ACC112 (cell line): ENCODE measurements around the gene RAB27B.

Source experiments
- H2AFZ ChIP-seq: fragments of 200-600 bp; sonication (generic); one replicate; pipeline ENCODE4 v1.6.0; 2017; ENCODE audit warnings: antibody characterized with exemption, low read length; ENCODE audit not compliant: unreplicated experiment
- H3K27ac ChIP-seq: fragments of 200-600 bp; sonication (generic); 2 replicates; pipeline ENCODE4 v1.5.1; 2014; ENCODE audit warnings: low read depth, mild to moderate bottlenecking, antibody characterized with exemption, low read length, moderate library complexity
- H3K27me3 ChIP-seq: fragments of 200-600 bp; sonication (generic); 2 replicates; pipeline ENCODE4 v1.6.1; 2014; ENCODE audit warnings: mild to moderate bottlenecking, antibody characterized with exemption, low read length, moderate library complexity, mixed read lengths; ENCODE audit not compliant: insufficient read depth
- H3K36me3 ChIP-seq: fragments of 200-600 bp; sonication (generic); 2 replicates; pipeline ENCODE4 v1.6.1; 2016; ENCODE audit warnings: mild to moderate bottlenecking, antibody characterized with exemption, low read length, moderate library complexity, mixed read lengths; ENCODE audit not compliant: insufficient read depth
- H3K4me1 ChIP-seq: fragments of 200-600 bp; sonication (generic); one replicate; pipeline ENCODE4 v1.6.1; 2016; ENCODE audit warnings: low read length, mixed read lengths; ENCODE audit not compliant: insufficient read depth, unreplicated experiment, control insufficient read depth
- H3K4me3 ChIP-seq: fragments of 200-600 bp; sonication (generic); 2 replicates; pipeline ENCODE4 v1.5.1; 2014; ENCODE audit warnings: mild to moderate bottlenecking, low read depth, low read length
- H3K79me2 ChIP-seq: fragments of 200-600 bp; sonication (generic); one replicate; pipeline ENCODE4 v1.6.0; 2016; ENCODE audit warnings: low read length; ENCODE audit not compliant: control insufficient read depth, unreplicated experiment, insufficient read depth

Gene RAB27B

DNA sequence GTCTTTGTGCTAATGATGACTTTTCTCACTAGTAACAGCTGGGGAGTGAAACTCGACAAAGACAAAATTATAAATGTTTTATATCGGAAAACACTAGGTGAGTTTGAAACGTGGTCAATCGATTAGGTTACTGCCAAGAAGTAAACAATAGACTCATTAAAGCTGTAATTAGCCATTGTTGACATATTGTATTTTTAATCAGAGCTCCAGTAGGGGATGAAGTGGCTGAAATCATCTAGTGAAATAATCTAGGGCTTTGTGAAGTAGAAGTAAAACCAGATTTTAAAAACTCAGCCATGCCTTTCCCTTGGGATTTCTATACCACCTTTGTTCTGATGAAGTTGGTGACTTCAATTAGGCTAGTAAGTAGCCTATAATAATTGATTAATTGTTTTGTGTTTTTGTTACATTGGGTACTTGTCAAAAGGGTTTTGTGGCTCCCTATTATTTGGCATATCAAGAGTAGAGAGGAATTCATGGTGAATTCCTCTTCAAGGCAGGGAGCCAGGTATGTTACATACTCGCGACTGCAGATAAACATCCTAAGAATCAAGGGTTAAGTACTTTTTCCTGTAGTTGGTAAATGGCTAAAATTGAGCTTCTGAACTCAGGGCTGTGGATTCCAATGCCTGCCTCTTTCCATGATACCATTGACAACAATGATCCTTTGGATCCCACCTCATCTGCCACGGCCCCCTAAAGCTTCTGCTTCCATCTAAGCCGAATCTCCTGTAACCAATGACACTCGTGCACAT lies 31.6 kb downstream of the RAB27B start:
- Histone ChIP-seq H2AFZ (no peak overlapping the region), H3K4me1 (no peaks in the 10 kb centered on the region), H3K27ac (no peak overlapping the region), H3K4me3 (no peak overlapping the region), H3K27me3 (no peaks in the 10 kb centered on the region), H3K79me2 (no peaks in the 10 kb centered on the region), H3K36me3 (0 out of 2 replicates have a peak, but pooled peaks cover 5% of the 10 kb centered on the region)

GRCh38 chr18:54860941-54861340 lies 32.7 kb downstream of the RAB27B start:
- no peaks in the 10 kb centered on the region for H3K27me3 ChIP-seq
- no peaks in the 10 kb centered on the region for H3K79me2 ChIP-seq
- H3K27ac ChIP-seq = no peak overlapping the region
- H3K4me1 ChIP-seq = no peaks in the 10 kb centered on the region
- H2AFZ ChIP-seq = no peak overlapping the region
- no peak overlapping the region for H3K4me3 ChIP-seq
- 0 out of 2 replicates have a peak, but pooled peaks cover 1% of the 10 kb centered on the region for H3K36me3 ChIP-seq

- no peaks in the 10 kb centered on the region for H3K27me3 ChIP-seq
- H3K79me2 ChIP-seq = no peaks in the 10 kb centered on the region
- H3K4me3 ChIP-seq = no peak overlapping the region
- H3K36me3 ChIP-seq = peaks cover 4% of the 10 kb centered on the region; the same call in 1 of the 2 replicates
- H3K27ac ChIP-seq = no peak overlapping the region
- no peak overlapping the region for H2AFZ ChIP-seq
- no peaks in the 10 kb centered on the region for H3K4me1 ChIP-seq
Measured at GRCh38 chr18:54867131-54867530, 38.9 kb downstream of the RAB27B start.

GRCh38 chr18:54871231-54871630 lies 43.0 kb downstream of the RAB27B start:
- Histone ChIP-seq H3K36me3 (peaks cover 4% of the 10 kb centered on the region; the same call in 1 of the 2 replicates), H2AFZ (no peak overlapping the region), H3K4me1 (peaks cover 4% of the 10 kb centered on the region), H3K4me3 (no peak overlapping the region), H3K27me3 (no peaks in the 10 kb centered on the region), H3K79me2 (no peaks in the 10 kb centered on the region), H3K27ac (no peak overlapping the region)

GRCh38 chr18:54872681-54873080 lies 44.4 kb downstream of the RAB27B start:
- H3K27ac ChIP-seq = no peak overlapping the region
- no peaks in the 10 kb centered on the region for H3K79me2 ChIP-seq
- H3K36me3 ChIP-seq = peaks cover 4% of the 10 kb centered on the region; the same call in 1 of the 2 replicates
- H3K27me3 ChIP-seq = no peaks in the 10 kb centered on the region
- H3K4me1 ChIP-seq = peaks cover 4% of the 10 kb centered on the region
- H3K4me3 ChIP-seq = no peak overlapping the region
- H2AFZ ChIP-seq = no peak overlapping the region

DNA sequence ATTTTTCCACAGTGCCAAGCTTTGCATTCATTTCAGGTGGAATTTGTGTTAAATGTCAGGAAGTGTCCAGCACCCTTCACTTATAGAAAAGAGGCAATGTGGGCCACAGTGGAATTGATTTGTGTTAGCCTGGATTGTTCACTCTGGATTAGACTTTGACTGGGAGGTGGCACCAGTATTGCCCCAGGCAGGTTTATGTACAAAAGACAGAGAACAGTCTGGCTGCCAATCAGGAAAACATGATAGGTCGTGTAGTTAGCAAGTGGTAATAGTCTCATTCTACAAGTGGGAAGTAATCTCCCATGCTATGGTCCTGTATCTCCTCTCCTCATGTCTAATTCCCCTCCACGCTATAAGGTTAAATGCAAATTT lies 45.6 kb downstream of the RAB27B start:
- Histone ChIP-seq H3K27me3 (no peaks in the 10 kb centered on the region), H3K79me2 (no peaks in the 10 kb centered on the region), H3K36me3 (no peaks in the 10 kb centered on the region; the same call in 1 of the 2 replicates), H3K4me3 (no peak overlapping the region), H3K27ac (no peak overlapping the region), H2AFZ (no peak overlapping the region), H3K4me1 (peaks cover 6% of the 10 kb centered on the region)

GRCh38 chr18:54875063-54875462 lies 46.8 kb downstream of the RAB27B start:
- no peaks in the 10 kb centered on the region for H3K79me2 ChIP-seq
- H3K4me1 ChIP-seq = peaks cover 7% of the 10 kb centered on the region
- H3K27me3 ChIP-seq = no peaks in the 10 kb centered on the region

GRCh38 chr18:54877076-54877475 lies 48.8 kb downstream of the RAB27B start:
- Histone ChIP-seq H3K27me3 (no peaks in the 10 kb centered on the region), H3K36me3 (peaks cover 11% of the 10 kb centered on the region), H3K4me1 (peaks cover 17% of the 10 kb centered on the region), H3K79me2 (no peaks in the 10 kb centered on the region), H2AFZ (no peak overlapping the region), H3K27ac (no peak overlapping the region), H3K4me3 (no peak overlapping the region)

More at GRCh38 chr18:54875063-54875462, 46.8 kb downstream of the RAB27B start:
- Histone ChIP-seq H3K27ac (no peak overlapping the region), H3K4me3 (no peak overlapping the region), H3K36me3 (peaks cover 5% of the 10 kb centered on the region), H2AFZ (no peak overlapping the region)

DNA sequence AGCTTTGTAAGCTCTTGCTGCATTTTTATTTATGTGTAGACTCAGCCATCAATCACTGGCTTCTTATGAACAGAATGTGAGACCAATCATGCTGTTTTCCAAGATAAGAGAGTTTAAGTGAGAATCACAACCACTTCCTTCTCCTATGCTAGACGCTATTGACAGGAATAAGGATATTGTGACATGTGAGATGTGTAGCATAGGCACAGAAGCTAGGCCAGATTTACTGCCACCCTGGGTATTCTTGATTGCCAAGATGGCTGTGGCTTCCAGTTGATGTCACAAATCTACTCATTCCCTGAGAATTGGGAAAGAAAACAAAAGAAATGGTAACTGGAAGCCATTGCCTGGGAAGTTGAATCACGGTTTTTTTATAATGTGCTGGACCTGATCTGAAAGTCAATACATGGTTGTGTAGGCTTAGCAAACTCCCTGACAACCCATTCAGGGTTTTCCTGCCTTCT lies 49.9 kb downstream of the RAB27B start:
- Histone ChIP-seq H3K36me3 (peaks cover 17% of the 10 kb centered on the region), H3K79me2 (no peaks in the 10 kb centered on the region), H3K27me3 (no peaks in the 10 kb centered on the region), H3K4me1 (peaks cover 17% of the 10 kb centered on the region), H3K27ac (peak overlapping the region; percentile 2; the same call in 1 of the 2 replicates), H2AFZ (no peak overlapping the region), H3K4me3 (no peak overlapping the region)

- Histone ChIP-seq H2AFZ (no peak overlapping the region), H3K27ac (peak overlapping the region; percentile 2; the same call in 1 of the 2 replicates), H3K36me3 (peaks cover 21% of the 10 kb centered on the region), H3K4me1 (peaks cover 15% of the 10 kb centered on the region), H3K4me3 (no peak overlapping the region), H3K79me2 (no peaks in the 10 kb centered on the region), H3K27me3 (no peaks in the 10 kb centered on the region)
Measured at GRCh38 chr18:54878659-54879358, 50.5 kb downstream of the RAB27B start.
